IMR-90 (cell line): ENCODE measurements around the gene ARHGAP18. TPM values are rescaled to one million over a fixed set of nuclear protein-coding genes. Genes with fewer than 3 reads are reported as not detected.

Experiments
- ATAC-seq: fragments of 200-7000 bp; cut with Tn5 transposase; 2 replicates; pipeline ENCODE4 v1.9.1; 2020; ENCODE audit warnings: low read depth, mild to moderate bottlenecking, moderate library complexity
- BruUV-seq: library from RNA; stranded (reverse); fragments of 400-500 nt; replicated peaks from 2 replicates; lab custom pipeline; 2021; lab: Mats Ljungman, UMichigan
- CTCF ChIA-PET: fragments of 300-600 bp; formaldehyde crosslinking; extraction: SDS; loops from one replicate; lab custom pipeline; 2021; ENCODE audit warnings: antibody characterized with exemption; lab: Yijun Ruan, JAX
- POLR2A ChIA-PET: fragments of 300-600 bp; sonication (Branson Sonifier 250); formaldehyde crosslinking; loops from one replicate; lab custom pipeline; 2022; ENCODE audit warnings: antibody characterized with exemption; ENCODE audit not compliant: unreplicated experiment; lab: Charles Lee
- DNase-seq: peaks from one replicate; pipeline ENCODE4 v3.0.0; 2013
- H2AFZ ChIP-seq: replicated peaks from 2 replicates; pipeline ENCODE3; 2013; ENCODE audit warnings: low read length, mild to moderate bottlenecking; ENCODE audit not compliant: poor library complexity
- H2AK5ac ChIP-seq: 2 replicates; pipeline ENCODE4 v1.6.1; 2013; ENCODE audit warnings: low read depth, low read length, inconsistent platforms
- H2AK9ac ChIP-seq: replicated peaks from 2 replicates; pipeline ENCODE3; 2013; ENCODE audit warnings: mild to moderate bottlenecking, low read depth, low read length, moderate library complexity; ENCODE audit not compliant: poor library complexity
- H2BK120ac ChIP-seq: 2 replicates; pipeline ENCODE4 v1.6.1; 2013; ENCODE audit warnings: low read depth, low read length, inconsistent platforms
- H2BK15ac ChIP-seq: 3 replicates; pipeline ENCODE4 v1.6.1; 2013; ENCODE audit warnings: low read depth, low read length, inconsistent platforms
- H2BK20ac ChIP-seq: 2 replicates; pipeline ENCODE4 v1.6.1; 2013; ENCODE audit warnings: low read depth, mild to moderate bottlenecking, inconsistent platforms, low read length, moderate library complexity
- H2BK5ac ChIP-seq: 2 replicates; pipeline ENCODE4 v1.6.1; 2013; ENCODE audit warnings: mild to moderate bottlenecking, low read depth, low read length, inconsistent platforms; ENCODE audit not compliant: poor library complexity, severe bottlenecking
- H3K14ac ChIP-seq: replicated peaks from 2 replicates; pipeline ENCODE4 v1.6.1; 2013; ENCODE audit warnings: low read depth, low read length, inconsistent platforms
- H3K18ac ChIP-seq: 2 replicates; pipeline ENCODE4 v1.6.1; 2013; ENCODE audit warnings: low read depth, low read length, control low read depth
- H3K23ac ChIP-seq: 2 replicates; pipeline ENCODE4 v1.6.1; 2013; ENCODE audit warnings: low read depth, low read length, inconsistent platforms
- H3K27ac ChIP-seq: 2 replicates; pipeline ENCODE4 v1.5.1; 2013; ENCODE audit warnings: mild to moderate bottlenecking, control low read depth, low read length; ENCODE audit not compliant: insufficient read depth
- H3K27me3 ChIP-seq: 2 replicates; pipeline ENCODE4 v1.6.1; 2013; ENCODE audit warnings: low read length; ENCODE audit not compliant: control insufficient read depth, insufficient read depth
- H3K36me3 ChIP-seq: 2 replicates; pipeline ENCODE4 v1.6.1; 2013; ENCODE audit warnings: low read length, mixed read lengths; ENCODE audit not compliant: control insufficient read depth, insufficient read depth
- H3K4ac ChIP-seq: 2 replicates; pipeline ENCODE4 v1.6.1; 2013; ENCODE audit warnings: low read depth, low read length, inconsistent platforms
- H3K4me1 ChIP-seq: 2 replicates; pipeline ENCODE4 v1.6.1; 2013; ENCODE audit warnings: low read length, mixed read lengths; ENCODE audit not compliant: control insufficient read depth, insufficient read depth
- H3K4me2 ChIP-seq: 2 replicates; pipeline ENCODE4 v1.6.1; 2013; ENCODE audit warnings: low read depth, mild to moderate bottlenecking, control low read depth, low read length, moderate library complexity
- H3K4me3 ChIP-seq: 2 replicates; pipeline ENCODE4 v1.5.1; 2013; ENCODE audit warnings: low read depth, mild to moderate bottlenecking, control low read depth, low read length, moderate library complexity; ENCODE audit not compliant: insufficient read depth
- H3K56ac ChIP-seq: 2 replicates; pipeline ENCODE4 v1.6.1; 2013; ENCODE audit warnings: low read length, inconsistent platforms; ENCODE audit not compliant: insufficient read depth; ENCODE audit errors: extremely low read depth
- H3K79me1 ChIP-seq, 2 experiments: 2 replicates each; pipeline ENCODE4 v1.6.1; 2013; ENCODE audit warnings: low read length in 2 of 2, inconsistent platforms in 1 of 2, low read depth in 1 of 2
- H3K9ac ChIP-seq: 2 replicates; pipeline ENCODE4 v1.6.1; 2013; ENCODE audit warnings: low read depth, low read length, control low read depth
- H3K9me1 ChIP-seq: 2 replicates; pipeline ENCODE4 v1.6.1; 2013; ENCODE audit warnings: low read length, inconsistent platforms; ENCODE audit not compliant: insufficient read depth
- H3K9me3 ChIP-seq: 2 replicates; pipeline ENCODE4 v1.6.1; 2013; ENCODE audit warnings: low read length; ENCODE audit not compliant: control insufficient read depth, insufficient read depth
- H4K20me1 ChIP-seq: 2 replicates; pipeline ENCODE4 v1.6.1; 2013; ENCODE audit warnings: low read length, inconsistent platforms; ENCODE audit not compliant: insufficient read depth
- H4K5ac ChIP-seq: 2 replicates; pipeline ENCODE4 v1.6.1; 2013; ENCODE audit warnings: mild to moderate bottlenecking, low read depth, low read length, control low read depth
- H4K8ac ChIP-seq, 2 experiments: 2 replicates each; pipeline ENCODE4 v1.6.1; 2013; ENCODE audit warnings: low read depth in 2 of 2, low read length in 2 of 2, control low read depth in 1 of 2, inconsistent platforms in 1 of 2
- H4K91ac ChIP-seq: 2 replicates; pipeline ENCODE4 v1.6.1; 2013; ENCODE audit warnings: low read depth, low read length, inconsistent platforms; ENCODE audit not compliant: insufficient read depth
- CEBPB ChIP-seq: IDR thresholded peaks from 2 replicates; pipeline ENCODE4 v1.6.1; 2012; ENCODE audit warnings: low read depth, low read length, improper control_type of control experiment
- CTCF ChIP-seq: conservative IDR thresholded peaks from 2 replicates; pipeline ENCODE4 v1.5.1; 2012; ENCODE audit warnings: mild to moderate bottlenecking, low read depth, low read length, improper control_type of control experiment
- WGBS, 2 experiments: methylation state at CpG; one replicate each; pipeline versions ENCODE4 v1.1.5 to v1.1.7; 2013; ENCODE audit warnings: missing lambda C conversion rate in 2 of 2; ENCODE audit not compliant: insufficient read length in 1 of 2; ENCODE audit errors: extremely low coverage in 2 of 2; 5-methylcytosine and 5-hydroxymethylcytosine counted together
- dilution Hi-C: fragments of 300-500 bp; cut with HindIII; formaldehyde crosslinking; loops from one replicate; pipeline ENCODE4 v1.14.3; 2018; ENCODE audit warnings: low sequenced_read_pairs; ENCODE audit not compliant: unreplicated experiment
- in situ Hi-C: fragments of 300-500 bp; cut with MboI; formaldehyde crosslinking; loops from 3 replicates; pipeline ENCODE4 v1.14.3; 2019; ENCODE audit warnings: low sequenced_read_pairs, inconsistent platforms, mixed read lengths
- intact Hi-C: fragments of 100-400 bp; cut with micrococcal nuclease; formaldehyde crosslinking; loops from 2 replicates; pipeline ENCODE4 v1.10.0; 2022
- polyA plus RNA-seq, 3 experiments: library from polyadenylated mRNA; depleted of rRNA; stranded (reverse); fragments of >200 nt; gene quantifications; 2 replicates each; pipeline ENCODE4 v1.2.3, GENCODE V29; 2012; ENCODE audit warnings: low replicate concordance in 1 of 3
- total RNA-seq: library from RNA; depleted of rRNA; stranded (reverse); fragments of >200 nt; gene quantifications from 2 replicates; pipeline ENCODE4 v1.2.3, GENCODE V29; 2012

Gene ARHGAP18
- total and polyA plus RNA-seq, 2 of the 4 experiments (the other 2 are of a cell fraction): 6.2 to 17.0 TPM

GRCh38 chr6:129748212-129748900 lies 38.4 kb upstream of the ARHGAP18 start:
- Histone ChIP-seq H3K9me1 (peaks cover 3% of the 10 kb centered on the region; the same call in 1 of the 2 replicates), H2AK9ac (no peak overlapping the region), H3K27me3 (no peaks in the 10 kb centered on the region), H2BK120ac (peak overlapping the region; percentile 94), H3K79me1 (0 out of 4 replicates have a peak, but pooled peaks cover 0 to 4% of the 10 kb centered on the region in 2 experiments), H3K18ac (peak overlapping the region; percentile 85), H4K91ac (peak overlapping the region; percentile 88), H2BK15ac (peak overlapping the region; percentile 92; the same call in 2 of the 3 replicates), H3K27ac (peak overlapping the region; percentile 58; the same call in 1 of the 2 replicates), H4K5ac (peak overlapping the region; percentile 89), H3K4me2 (peak overlapping the region; percentile 87), H3K23ac (peak overlapping the region; percentile 64), H3K56ac (peak overlapping the region; percentile 24; the same call in 1 of the 2 replicates), H3K4me3 (no peak overlapping the region), H2AK5ac (peak overlapping the region; percentile 87), H4K20me1 (no peaks in the 10 kb centered on the region), H3K9ac (0 out of 2 replicates have a peak overlapping the region, but pooled peaks have one; percentile 19), H3K4me1 (peaks cover 16% of the 10 kb centered on the region), H2BK20ac (peak overlapping the region; percentile 93), H3K14ac (peak overlapping the region; percentile 89), H3K4ac (peak overlapping the region; percentile 84), H4K8ac (peak overlapping the region; percentile 37 to 80), H3K9me3 (no peaks in the 10 kb centered on the region), H3K36me3 (no peaks in the 10 kb centered on the region), H2BK5ac (peak overlapping the region; percentile 78), H2AFZ (peak overlapping the region; percentile 76)
- dilution Hi-C loops: no loop called here
- TF ChIP-seq CEBPB (peak; percentile 65), CTCF (no peak)
- intact Hi-C loops: no loop called here
- in situ Hi-C loops: loop anchor here (10.0 kb wide), 1 partner anchor 134 kb away; no protein-coding TSS in a partner anchor
- ATAC-seq (no peak), DNase-seq (peak; percentile 61)
- CTCF ChIA-PET: interaction anchor here (1.6 kb wide), 1 partner anchor 21 kb away, joined by 3 read pairs; no protein-coding TSS in a partner anchor
- no CpG with 5 or more reads among the region's 4 CpGs for WGBS, 2 experiments
- BruUV-seq: no TSS peak
- POLR2A ChIA-PET: no interaction called here
